ENCODE data around the gene EEF1AKMT3. TPM values are rescaled to one million over a fixed set of nuclear protein-coding genes. Genes with fewer than 3 reads are reported as not detected.
A peak's percentile ranks its signal among the peaks of the same experiment; 100 is the strongest.

Gene EEF1AKMT3
- total RNA-seq, 2 donors from 2014 or later: 3.7 to 5.8 TPM

- Mint-ChIP-seq H3K4me1 (no peaks in the 10 kb centered on the region), H3K36me3 (ENCODE audit: low read depth) (peaks cover 60% of the 10 kb centered on the region), H3K9me3 (no peaks in the 10 kb centered on the region), H3K27ac (no peak overlapping the region), H3K27me3 (ENCODE audit: insufficient read depth) (no peaks in the 10 kb centered on the region), H3K4me3 (no peak overlapping the region)
- H3K36me3 ChIP-seq (ENCODE audit: control insufficient read depth, insufficient read depth, low read length): peaks cover 64% of the 10 kb centered on the region
- no peaks in the 10 kb centered on the region for H3K9me3 ChIP-seq (ENCODE audit: control insufficient read depth, low read length)
- H3K4me1 ChIP-seq (ENCODE audit: control insufficient read depth, insufficient read depth, low read length): no peaks in the 10 kb centered on the region
- TF ChIP-seq CTCF (conservative IDR thresholded peaks at IDR 0.05): no peak
- H3K9ac ChIP-seq (ENCODE audit: extremely low read depth, low read length, poor library complexity, severe bottlenecking): no peak overlapping the region
- 93 to 100% methylated on average over 3 to 9 of the region's 10 CpGs for WGBS, 2 experiments (ENCODE audit: insufficient coverage in 1 of 2, insufficient read length in 1 of 2)
- DNase-seq: no peak
- H3K27ac ChIP-seq (ENCODE audit: low read depth, low read length): no peak overlapping the region
- no peak overlapping the region for H3K4me3 ChIP-seq (ENCODE audit: low read length)
- no peaks in the 10 kb centered on the region for H3K27me3 ChIP-seq (ENCODE audit: control insufficient read depth, insufficient read depth, low read length, poor library complexity, severe bottlenecking)
Measured at GRCh38 chr12:57821474-57822214, 49.2 kb downstream of the EEF1AKMT3 start.

GRCh38 chr12:57822392-57823130 is 50.1 kb downstream of the EEF1AKMT3 start:
- H3K27me3 ChIP-seq (ENCODE audit: control insufficient read depth, insufficient read depth, low read length, poor library complexity, severe bottlenecking): no peaks in the 10 kb centered on the region
- no peak overlapping the region for H3K9ac ChIP-seq (ENCODE audit: extremely low read depth, low read length, poor library complexity, severe bottlenecking)
- no peak overlapping the region for H3K4me3 ChIP-seq (ENCODE audit: low read length)
- H3K36me3 ChIP-seq (ENCODE audit: control insufficient read depth, insufficient read depth, low read length): peaks cover 74% of the 10 kb centered on the region
- no peak overlapping the region for H3K4me3 Mint-ChIP-seq
- no peaks in the 10 kb centered on the region for H3K9me3 ChIP-seq (ENCODE audit: control insufficient read depth, low read length)
- H3K27ac Mint-ChIP-seq: no peak overlapping the region
- no peaks in the 10 kb centered on the region for H3K27me3 Mint-ChIP-seq (ENCODE audit: insufficient read depth)
- H3K9me3 Mint-ChIP-seq: no peaks in the 10 kb centered on the region
- TF ChIP-seq CTCF (conservative IDR thresholded peaks at IDR 0.05): no peak
- H3K4me1 ChIP-seq (ENCODE audit: control insufficient read depth, insufficient read depth, low read length): no peaks in the 10 kb centered on the region
- H3K4me1 Mint-ChIP-seq: no peaks in the 10 kb centered on the region
- 93 to 99% methylated on average over 10 of the region's 10 CpGs for WGBS, 2 experiments (ENCODE audit: insufficient coverage in 1 of 2, insufficient read length in 1 of 2)
- H3K36me3 Mint-ChIP-seq (ENCODE audit: low read depth): peaks cover 68% of the 10 kb centered on the region
- no peak for DNase-seq
- no peak overlapping the region for H3K27ac ChIP-seq (ENCODE audit: low read depth, low read length)

GRCh38 chr12:57823131-57823907 is 50.9 kb downstream of the EEF1AKMT3 start:
- Mint-ChIP-seq H3K4me1 (no peaks in the 10 kb centered on the region), H3K9me3 (no peaks in the 10 kb centered on the region), H3K27ac (no peak overlapping the region), H3K4me3 (no peak overlapping the region), H3K27me3 (ENCODE audit: insufficient read depth) (no peaks in the 10 kb centered on the region), H3K36me3 (ENCODE audit: low read depth) (peaks cover 72% of the 10 kb centered on the region)
- H3K36me3 ChIP-seq (ENCODE audit: control insufficient read depth, insufficient read depth, low read length): peaks cover 79% of the 10 kb centered on the region
- no peak overlapping the region for H3K9ac ChIP-seq (ENCODE audit: extremely low read depth, low read length, poor library complexity, severe bottlenecking)
- H3K27me3 ChIP-seq (ENCODE audit: control insufficient read depth, insufficient read depth, low read length, poor library complexity, severe bottlenecking): no peaks in the 10 kb centered on the region
- no peak for TF ChIP-seq CTCF (conservative IDR thresholded peaks at IDR 0.05)
- 94 to 97% methylated on average over 13 to 17 of the region's 17 CpGs for WGBS, 2 experiments (ENCODE audit: insufficient coverage in 1 of 2, insufficient read length in 1 of 2)
- H3K9me3 ChIP-seq (ENCODE audit: control insufficient read depth, low read length): no peaks in the 10 kb centered on the region
- DNase-seq: peak; percentile 44
- H3K27ac ChIP-seq (ENCODE audit: low read depth, low read length): no peak overlapping the region
- H3K4me1 ChIP-seq (ENCODE audit: control insufficient read depth, insufficient read depth, low read length): no peaks in the 10 kb centered on the region
- no peak overlapping the region for H3K4me3 ChIP-seq (ENCODE audit: low read length)

Data from endodermal cell (in vitro differentiated cells).